WTC11 (cell line): Measurements from ENCODE around the gene LRRFIP2. TPM values are rescaled to one million over a fixed set of nuclear protein-coding genes. Genes with fewer than 3 reads are reported as not detected.

Experiments used
- ATAC-seq: fragments of 200-7000 bp; cut with Tn5 transposase; 2 replicates; pipeline ENCODE4 v1.10.0; 2021; ENCODE audit warnings: mild to moderate bottlenecking, moderate library complexity
- CTCF ChIA-PET: fragments of 300-600 bp; sonication (Branson Sonifier 250); formaldehyde crosslinking; loops from one replicate; lab custom pipeline; 2021; ENCODE audit warnings: antibody characterized with exemption; lab: Charles Lee
- POLR2A ChIA-PET: fragments of 350-600 bp; sonication (Branson Sonifier 250); formaldehyde crosslinking; loops from one replicate; lab custom pipeline; 2021; ENCODE audit warnings: antibody characterized with exemption; lab: Charles Lee
- DNase-seq: peaks from one replicate; pipeline ENCODE4 v3.0.0; 2021; ENCODE audit warnings: low spot score
- H3K27ac Mint-ChIP-seq: 2 replicates; pipeline ENCODE4 v1.8.0; 2021; ENCODE audit warnings: mixed read lengths
- H3K27me3 Mint-ChIP-seq: 2 replicates; pipeline ENCODE4 v1.8.0; 2021; ENCODE audit warnings: low read depth, mild to moderate bottlenecking, moderate library complexity, mixed read lengths
- H3K36me3 Mint-ChIP-seq: 2 replicates; pipeline ENCODE4 v1.8.0; 2021; ENCODE audit warnings: mixed read lengths
- H3K4me1 Mint-ChIP-seq: 2 replicates; pipeline ENCODE4 v1.8.0; 2022; ENCODE audit warnings: mixed read lengths
- H3K4me3 Mint-ChIP-seq: 2 replicates; pipeline ENCODE4 v1.8.0; 2021; ENCODE audit warnings: mild to moderate bottlenecking, moderate library complexity, mixed read lengths
- H3K9me3 Mint-ChIP-seq: 2 replicates; pipeline ENCODE4 v1.8.0; 2021; ENCODE audit warnings: mixed read lengths
- CREM ChIP-seq: sonication (generic); formaldehyde crosslinking; IDR thresholded peaks from 2 replicates; pipeline ENCODE4 v1.8.1; 2022; ENCODE audit warnings: mild to moderate bottlenecking, missing genetic modification reagents, moderate library complexity
- GTF2I ChIP-seq: fragments of 250-450 bp; sonication (Bioruptor Pico); conservative IDR thresholded peaks from 2 replicates; pipeline ENCODE4 v1.4.0; 2021; ENCODE audit warnings: mild to moderate bottlenecking
- IRF2 ChIP-seq: sonication (generic); formaldehyde crosslinking; IDR thresholded peaks from 2 replicates; pipeline ENCODE4 v1.8.0; 2022; ENCODE audit warnings: low read depth, missing genetic modification reagents, borderline replicate concordance
- JAZF1 ChIP-seq: fragments of 250-450 bp; sonication (Bioruptor Pico); IDR thresholded peaks from 2 replicates; pipeline ENCODE4 v1.9.0; 2021; ENCODE audit warnings: moderate library complexity, mild to moderate bottlenecking, inconsistent platforms
- JUN ChIP-seq: sonication (generic); formaldehyde crosslinking; IDR thresholded peaks from 2 replicates; pipeline ENCODE4 v1.8.0; 2023; ENCODE audit warnings: mild to moderate bottlenecking, missing genetic modification reagents
- KAT7 ChIP-seq: sonication (generic); formaldehyde crosslinking; IDR thresholded peaks from 2 replicates; pipeline ENCODE4 v1.8.1; 2023; ENCODE audit warnings: missing genetic modification reagents, mild to moderate bottlenecking, borderline replicate concordance
- MYBL2 ChIP-seq: sonication (generic); formaldehyde crosslinking; IDR thresholded peaks from 2 replicates; pipeline ENCODE4 v1.8.1; 2023; ENCODE audit warnings: mild to moderate bottlenecking, moderate library complexity, missing genetic modification reagents
- NFE2L1 ChIP-seq: sonication (generic); formaldehyde crosslinking; IDR thresholded peaks from 2 replicates; pipeline ENCODE4 v1.8.1; 2023; ENCODE audit warnings: missing genetic modification reagents
- NR3C1 ChIP-seq: sonication (generic); formaldehyde crosslinking; conservative IDR thresholded peaks from 2 replicates; pipeline ENCODE4 v1.8.1; 2023; ENCODE audit warnings: low read depth, mild to moderate bottlenecking, missing genetic modification reagents
- PRRX2 ChIP-seq: fragments of 250-450 bp; sonication (Bioruptor Pico); IDR thresholded peaks from 2 replicates; pipeline ENCODE4 v1.8.0; 2021; ENCODE audit warnings: mild to moderate bottlenecking
- SOX15 ChIP-seq: fragments of 250-450 bp; sonication (Bioruptor Pico); IDR thresholded peaks from 2 replicates; pipeline ENCODE4 v1.9.0; 2021; ENCODE audit warnings: mild to moderate bottlenecking
- TCF7 ChIP-seq: sonication (generic); formaldehyde crosslinking; IDR thresholded peaks from 2 replicates; pipeline ENCODE4 v1.8.0; 2022; ENCODE audit warnings: mild to moderate bottlenecking, low read depth, missing genetic modification reagents, moderate library complexity
- TEAD4 ChIP-seq: sonication (generic); formaldehyde crosslinking; IDR thresholded peaks from 2 replicates; pipeline ENCODE4 v1.8.0; 2022; ENCODE audit warnings: mild to moderate bottlenecking, missing genetic modification reagents
- TP53 ChIP-seq: sonication (generic); formaldehyde crosslinking; IDR thresholded peaks from 2 replicates; pipeline ENCODE4 v1.8.1; 2023; ENCODE audit warnings: mild to moderate bottlenecking, missing genetic modification reagents
- ZBTB21 ChIP-seq: sonication (generic); formaldehyde crosslinking; IDR thresholded peaks from 2 replicates; pipeline ENCODE4 v1.8.1; 2023; ENCODE audit warnings: mild to moderate bottlenecking, missing genetic modification reagents, borderline replicate concordance
- ZNF121 ChIP-seq: sonication (generic); formaldehyde crosslinking; IDR thresholded peaks from 2 replicates; pipeline ENCODE4 v1.8.0; 2023; ENCODE audit warnings: missing genetic modification reagents
- ZNF219 ChIP-seq: sonication (generic); formaldehyde crosslinking; IDR thresholded peaks from 2 replicates; pipeline ENCODE4 v1.8.0; 2023; ENCODE audit warnings: missing genetic modification reagents, mild to moderate bottlenecking, borderline replicate concordance
- ZNF263 ChIP-seq: sonication (generic); formaldehyde crosslinking; IDR thresholded peaks from 2 replicates; pipeline ENCODE4 v1.8.1; 2022; ENCODE audit warnings: low read depth, mild to moderate bottlenecking, moderate library complexity, missing genetic modification reagents
- ZNF317 ChIP-seq: sonication (generic); formaldehyde crosslinking; IDR thresholded peaks from 2 replicates; pipeline ENCODE4 v1.8.1; 2023; ENCODE audit warnings: low read depth, mild to moderate bottlenecking, moderate library complexity, missing genetic modification reagents, borderline replicate concordance
- ZNF396 ChIP-seq: fragments of 250-450 bp; sonication (Bioruptor Pico); IDR thresholded peaks from 2 replicates; pipeline ENCODE4 v1.8.0; 2021; ENCODE audit warnings: mild to moderate bottlenecking, moderate library complexity, borderline replicate concordance
- total RNA-seq: library from RNA; stranded (reverse); gene quantifications from 3 replicates; pipeline ENCODE4 v1.2.3, GENCODE V29; 2021
- TF ChIP-seq, protein P1 (sequence below): sonication (generic); formaldehyde crosslinking; IDR thresholded peaks from 2 replicates; pipeline ENCODE4 v1.8.0; 2022; ENCODE audit warnings: mild to moderate bottlenecking, missing genetic modification reagents
- TF ChIP-seq, protein P2 (sequence below): sonication (generic); formaldehyde crosslinking; IDR thresholded peaks from 2 replicates; pipeline ENCODE4 v1.8.0; 2022; ENCODE audit warnings: mild to moderate bottlenecking, missing genetic modification reagents
- TF ChIP-seq, protein P3 (sequence below): sonication (generic); formaldehyde crosslinking; IDR thresholded peaks from 2 replicates; pipeline ENCODE4 v1.8.1; 2023; ENCODE audit warnings: mild to moderate bottlenecking, missing genetic modification reagents, moderate library complexity
- TF ChIP-seq, protein P4 (sequence below): sonication (generic); formaldehyde crosslinking; IDR thresholded peaks from 2 replicates; pipeline ENCODE4 v1.8.1; 2022; ENCODE audit warnings: low read depth, missing genetic modification reagents, borderline replicate concordance
- TF ChIP-seq, protein P5 (sequence below): sonication (generic); formaldehyde crosslinking; IDR thresholded peaks from 2 replicates; pipeline ENCODE4 v1.8.1; 2022; ENCODE audit warnings: low read depth, mild to moderate bottlenecking, moderate library complexity, missing genetic modification reagents, borderline replicate concordance
- TF ChIP-seq, protein P6 (sequence below): fragments of 250-450 bp; sonication (Bioruptor Pico); IDR thresholded peaks from 2 replicates; pipeline ENCODE4 v2.1.2; 2022; ENCODE audit warnings: mild to moderate bottlenecking, moderate library complexity
- TF ChIP-seq, protein P7 (sequence below): sonication (generic); formaldehyde crosslinking; IDR thresholded peaks from 2 replicates; pipeline ENCODE4 v1.8.0; 2023; ENCODE audit warnings: missing genetic modification reagents
- TF ChIP-seq, protein P8 (sequence below): sonication (generic); formaldehyde crosslinking; IDR thresholded peaks from 2 replicates; pipeline ENCODE4 v1.8.0; 2023; ENCODE audit warnings: mild to moderate bottlenecking, missing genetic modification reagents

Gene LRRFIP2
- total RNA-seq, 1 experiment from 2014 or later = 23.7 TPM

DNA sequence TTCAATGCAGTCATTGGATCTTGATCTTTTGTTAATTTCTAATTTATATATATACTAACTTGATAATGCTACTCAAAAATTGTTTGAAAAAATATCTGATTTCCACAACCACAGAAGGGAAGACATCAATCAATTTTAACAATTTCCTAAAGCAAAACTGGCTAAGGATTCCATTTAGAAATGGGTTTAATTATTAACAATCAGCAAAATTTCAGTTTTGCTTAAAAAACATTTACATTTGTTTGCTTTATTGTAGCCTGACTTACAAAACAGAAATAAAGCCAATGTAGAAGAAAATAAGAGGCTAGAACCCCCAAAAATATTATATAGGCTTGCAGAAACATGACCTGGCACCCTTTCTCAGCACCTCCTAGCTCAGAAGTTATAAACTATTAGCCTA lies 74.9 kb downstream of the LRRFIP2 start:
- DNase-seq = no peak
- H3K27ac Mint-ChIP-seq = no peak overlapping the region
- CTCF ChIA-PET = interaction anchor here (0.6 kb wide), 1 partner anchor 123 kb away, joined by 3 read pairs; no protein-coding TSS in a partner anchor
- H3K27me3 Mint-ChIP-seq = no peaks in the 10 kb centered on the region
- H3K4me3 Mint-ChIP-seq = no peak overlapping the region
- no peak for ATAC-seq
- POLR2A ChIA-PET = no interaction called here
- TF ChIP-seq, protein P1, sequence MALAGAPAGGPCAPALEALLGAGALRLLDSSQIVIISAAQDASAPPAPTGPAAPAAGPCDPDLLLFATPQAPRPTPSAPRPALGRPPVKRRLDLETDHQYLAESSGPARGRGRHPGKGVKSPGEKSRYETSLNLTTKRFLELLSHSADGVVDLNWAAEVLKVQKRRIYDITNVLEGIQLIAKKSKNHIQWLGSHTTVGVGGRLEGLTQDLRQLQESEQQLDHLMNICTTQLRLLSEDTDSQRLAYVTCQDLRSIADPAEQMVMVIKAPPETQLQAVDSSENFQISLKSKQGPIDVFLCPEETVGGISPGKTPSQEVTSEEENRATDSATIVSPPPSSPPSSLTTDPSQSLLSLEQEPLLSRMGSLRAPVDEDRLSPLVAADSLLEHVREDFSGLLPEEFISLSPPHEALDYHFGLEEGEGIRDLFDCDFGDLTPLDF (CRISPR knock-in tag) = no peak
- TF ChIP-seq GTF2I (CRISPR knock-in tag) (no peak), MYBL2 (CRISPR knock-in tag) (no peak), TEAD4 (CRISPR knock-in tag) (no peak), CREM (CRISPR knock-in tag) (no peak), TCF7 (CRISPR knock-in tag) (no peak), TP53 (CRISPR knock-in tag) (no peak), ZNF219 (CRISPR knock-in tag) (no peak), ZNF263 (no peak), ZNF317 (no peak), NR3C1 (CRISPR knock-in tag) (no peak), PRRX2 (no peak), ZNF396 (CRISPR knock-in tag) (no peak)
- TF ChIP-seq, protein P2, sequence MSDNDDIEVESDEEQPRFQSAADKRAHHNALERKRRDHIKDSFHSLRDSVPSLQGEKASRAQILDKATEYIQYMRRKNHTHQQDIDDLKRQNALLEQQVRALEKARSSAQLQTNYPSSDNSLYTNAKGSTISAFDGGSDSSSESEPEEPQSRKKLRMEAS (CRISPR knock-in tag) = no peak
- TF ChIP-seq, protein P3, sequence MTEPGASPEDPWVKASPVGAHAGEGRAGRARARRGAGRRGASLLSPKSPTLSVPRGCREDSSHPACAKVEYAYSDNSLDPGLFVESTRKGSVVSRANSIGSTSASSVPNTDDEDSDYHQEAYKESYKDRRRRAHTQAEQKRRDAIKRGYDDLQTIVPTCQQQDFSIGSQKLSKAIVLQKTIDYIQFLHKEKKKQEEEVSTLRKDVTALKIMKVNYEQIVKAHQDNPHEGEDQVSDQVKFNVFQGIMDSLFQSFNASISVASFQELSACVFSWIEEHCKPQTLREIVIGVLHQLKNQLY (CRISPR knock-in tag) = no peak
- TF ChIP-seq, protein P4, sequence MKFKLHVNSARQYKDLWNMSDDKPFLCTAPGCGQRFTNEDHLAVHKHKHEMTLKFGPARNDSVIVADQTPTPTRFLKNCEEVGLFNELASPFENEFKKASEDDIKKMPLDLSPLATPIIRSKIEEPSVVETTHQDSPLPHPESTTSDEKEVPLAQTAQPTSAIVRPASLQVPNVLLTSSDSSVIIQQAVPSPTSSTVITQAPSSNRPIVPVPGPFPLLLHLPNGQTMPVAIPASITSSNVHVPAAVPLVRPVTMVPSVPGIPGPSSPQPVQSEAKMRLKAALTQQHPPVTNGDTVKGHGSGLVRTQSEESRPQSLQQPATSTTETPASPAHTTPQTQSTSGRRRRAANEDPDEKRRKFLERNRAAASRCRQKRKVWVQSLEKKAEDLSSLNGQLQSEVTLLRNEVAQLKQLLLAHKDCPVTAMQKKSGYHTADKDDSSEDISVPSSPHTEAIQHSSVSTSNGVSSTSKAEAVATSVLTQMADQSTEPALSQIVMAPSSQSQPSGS = no peak
- TF ChIP-seq, protein P5, sequence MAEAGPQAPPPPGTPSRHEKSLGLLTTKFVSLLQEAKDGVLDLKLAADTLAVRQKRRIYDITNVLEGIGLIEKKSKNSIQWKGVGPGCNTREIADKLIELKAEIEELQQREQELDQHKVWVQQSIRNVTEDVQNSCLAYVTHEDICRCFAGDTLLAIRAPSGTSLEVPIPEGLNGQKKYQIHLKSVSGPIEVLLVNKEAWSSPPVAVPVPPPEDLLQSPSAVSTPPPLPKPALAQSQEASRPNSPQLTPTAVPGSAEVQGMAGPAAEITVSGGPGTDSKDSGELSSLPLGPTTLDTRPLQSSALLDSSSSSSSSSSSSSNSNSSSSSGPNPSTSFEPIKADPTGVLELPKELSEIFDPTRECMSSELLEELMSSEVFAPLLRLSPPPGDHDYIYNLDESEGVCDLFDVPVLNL (CRISPR knock-in tag) = no peak
- TF ChIP-seq, protein P6, sequence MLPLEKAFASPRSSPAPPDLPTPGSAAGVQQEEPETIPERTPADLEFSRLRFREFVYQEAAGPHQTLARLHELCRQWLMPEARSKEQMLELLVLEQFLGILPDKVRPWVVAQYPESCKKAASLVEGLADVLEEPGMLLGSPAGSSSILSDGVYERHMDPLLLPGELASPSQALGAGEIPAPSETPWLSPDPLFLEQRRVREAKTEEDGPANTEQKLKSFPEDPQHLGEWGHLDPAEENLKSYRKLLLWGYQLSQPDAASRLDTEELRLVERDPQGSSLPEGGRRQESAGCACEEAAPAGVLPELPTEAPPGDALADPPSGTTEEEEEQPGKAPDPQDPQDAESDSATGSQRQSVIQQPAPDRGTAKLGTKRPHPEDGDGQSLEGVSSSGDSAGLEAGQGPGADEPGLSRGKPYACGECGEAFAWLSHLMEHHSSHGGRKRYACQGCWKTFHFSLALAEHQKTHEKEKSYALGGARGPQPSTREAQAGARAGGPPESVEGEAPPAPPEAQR (CRISPR knock-in tag) = no peak
- TF ChIP-seq, all 79 proteins: peak for 0
- Mint-ChIP-seq H3K36me3 (no peaks in the 10 kb centered on the region), H3K9me3 (no peaks in the 10 kb centered on the region), H3K4me1 (peaks cover 4% of the 10 kb centered on the region)

DNA sequence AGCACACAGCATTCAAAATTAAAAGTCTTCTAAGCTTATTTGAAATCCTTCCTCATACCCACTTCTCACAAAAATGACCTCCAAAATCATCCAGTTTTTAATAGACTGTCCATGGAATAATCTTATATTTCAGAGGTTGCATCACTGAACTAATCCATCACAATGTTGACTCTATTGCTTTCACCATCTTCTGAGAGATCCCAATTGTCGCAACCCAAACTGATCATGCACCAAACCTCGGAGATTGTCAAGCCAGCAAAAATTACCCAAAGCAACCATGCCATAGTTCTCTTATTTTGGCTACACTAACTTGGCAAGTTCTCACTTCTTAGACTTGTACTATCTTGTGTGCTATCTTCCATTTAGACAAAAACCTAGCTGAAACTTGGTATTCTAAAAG lies 75.5 kb downstream of the LRRFIP2 start:
- H3K27ac Mint-ChIP-seq = no peak overlapping the region
- no peaks in the 10 kb centered on the region for H3K27me3 Mint-ChIP-seq
- ChIA-PET CTCF (interaction anchor here (0.6 kb wide), 1 partner anchor 123 kb away, joined by 3 read pairs; no protein-coding TSS in a partner anchor), POLR2A (no interaction called here)
- no peak for ATAC-seq
- H3K9me3 Mint-ChIP-seq = no peaks in the 10 kb centered on the region
- no peaks in the 10 kb centered on the region for H3K36me3 Mint-ChIP-seq
- no peak for DNase-seq
- no peak overlapping the region for H3K4me3 Mint-ChIP-seq
- peaks cover 4% of the 10 kb centered on the region for H3K4me1 Mint-ChIP-seq
- TF ChIP-seq, protein P7, sequence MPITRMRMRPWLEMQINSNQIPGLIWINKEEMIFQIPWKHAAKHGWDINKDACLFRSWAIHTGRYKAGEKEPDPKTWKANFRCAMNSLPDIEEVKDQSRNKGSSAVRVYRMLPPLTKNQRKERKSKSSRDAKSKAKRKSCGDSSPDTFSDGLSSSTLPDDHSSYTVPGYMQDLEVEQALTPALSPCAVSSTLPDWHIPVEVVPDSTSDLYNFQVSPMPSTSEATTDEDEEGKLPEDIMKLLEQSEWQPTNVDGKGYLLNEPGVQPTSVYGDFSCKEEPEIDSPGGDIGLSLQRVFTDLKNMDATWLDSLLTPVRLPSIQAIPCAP = no peak
- TF ChIP-seq GTF2I (CRISPR knock-in tag) = no peak
- TF ChIP-seq, protein P8, sequence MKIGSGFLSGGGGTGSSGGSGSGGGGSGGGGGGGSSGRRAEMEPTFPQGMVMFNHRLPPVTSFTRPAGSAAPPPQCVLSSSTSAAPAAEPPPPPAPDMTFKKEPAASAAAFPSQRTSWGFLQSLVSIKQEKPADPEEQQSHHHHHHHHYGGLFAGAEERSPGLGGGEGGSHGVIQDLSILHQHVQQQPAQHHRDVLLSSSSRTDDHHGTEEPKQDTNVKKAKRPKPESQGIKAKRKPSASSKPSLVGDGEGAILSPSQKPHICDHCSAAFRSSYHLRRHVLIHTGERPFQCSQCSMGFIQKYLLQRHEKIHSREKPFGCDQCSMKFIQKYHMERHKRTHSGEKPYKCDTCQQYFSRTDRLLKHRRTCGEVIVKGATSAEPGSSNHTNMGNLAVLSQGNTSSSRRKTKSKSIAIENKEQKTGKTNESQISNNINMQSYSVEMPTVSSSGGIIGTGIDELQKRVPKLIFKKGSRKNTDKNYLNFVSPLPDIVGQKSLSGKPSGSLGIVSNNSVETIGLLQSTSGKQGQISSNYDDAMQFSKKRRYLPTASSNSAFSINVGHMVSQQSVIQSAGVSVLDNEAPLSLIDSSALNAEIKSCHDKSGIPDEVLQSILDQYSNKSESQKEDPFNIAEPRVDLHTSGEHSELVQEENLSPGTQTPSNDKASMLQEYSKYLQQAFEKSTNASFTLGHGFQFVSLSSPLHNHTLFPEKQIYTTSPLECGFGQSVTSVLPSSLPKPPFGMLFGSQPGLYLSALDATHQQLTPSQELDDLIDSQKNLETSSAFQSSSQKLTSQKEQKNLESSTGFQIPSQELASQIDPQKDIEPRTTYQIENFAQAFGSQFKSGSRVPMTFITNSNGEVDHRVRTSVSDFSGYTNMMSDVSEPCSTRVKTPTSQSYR (CRISPR knock-in tag) = no peak
- TF ChIP-seq SOX15 = no peak
- no peak for TF ChIP-seq JUN (CRISPR knock-in tag)
- TF ChIP-seq IRF2 (CRISPR knock-in tag) = no peak
- no peak for TF ChIP-seq ZNF121 (CRISPR knock-in tag)
- TF ChIP-seq ZBTB21 = no peak
- TF ChIP-seq MYBL2 (CRISPR knock-in tag) = no peak
- no peak for TF ChIP-seq KAT7 (CRISPR knock-in tag)
- no peak for TF ChIP-seq NFE2L1
- TF ChIP-seq, protein P2 (CRISPR knock-in tag) = no peak
- no peak for TF ChIP-seq JAZF1
